GM18858 (cell line): ENCODE results near the gene UBE2E3.
"Not testable (repeated sequence)": the region's sequence is repeated elsewhere in the genome, so short reads cannot be mapped to it uniquely, and the experiment has no call there.

ENCODE experiments used
- ATAC-seq: cut with Tn5 transposase; IDR thresholded peaks from one replicate; pipeline ENCODE4 v1.9.1; 2021; ENCODE audit not compliant: unreplicated experiment

The UBE2E3 gene

DNA sequence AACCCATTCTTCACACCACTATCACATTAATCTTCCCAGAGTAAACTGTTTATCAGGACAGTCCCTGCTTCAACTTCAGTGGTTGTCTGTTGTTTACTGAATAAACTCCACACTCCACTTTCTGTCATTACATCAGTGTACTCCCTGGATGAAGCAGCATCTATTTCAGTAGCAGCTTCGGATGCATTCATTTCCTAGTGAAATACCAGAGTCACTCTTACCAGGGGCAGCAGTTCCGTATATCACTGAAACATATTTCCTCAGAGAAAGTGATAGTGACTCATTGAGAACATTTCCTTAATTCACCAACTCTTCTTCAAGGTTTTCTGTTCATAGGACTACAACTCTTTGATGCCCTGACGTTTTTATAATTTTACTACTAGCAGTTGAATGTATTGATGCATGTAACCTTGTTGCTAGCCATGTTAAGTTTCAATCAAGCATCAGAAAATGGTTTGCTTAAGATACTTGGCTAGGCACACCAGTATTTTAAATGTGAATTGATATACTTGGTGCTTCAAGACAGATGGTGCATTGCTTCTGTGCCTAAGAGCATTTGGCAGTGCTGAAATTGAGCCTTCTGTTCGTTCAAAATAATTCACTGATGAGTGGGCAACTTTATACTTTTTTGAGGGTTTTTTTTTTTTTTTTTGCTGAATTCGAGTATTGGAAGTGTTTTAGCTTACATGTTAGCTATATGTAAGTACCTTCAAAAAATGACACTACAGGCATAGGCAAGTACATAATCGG is 92.3 kb downstream of the UBE2E3 start:
- no peak for ATAC-seq

GRCh38 chr2:181073896-181074295 is 93.5 kb downstream of the UBE2E3 start:
- no peak for ATAC-seq

DNA sequence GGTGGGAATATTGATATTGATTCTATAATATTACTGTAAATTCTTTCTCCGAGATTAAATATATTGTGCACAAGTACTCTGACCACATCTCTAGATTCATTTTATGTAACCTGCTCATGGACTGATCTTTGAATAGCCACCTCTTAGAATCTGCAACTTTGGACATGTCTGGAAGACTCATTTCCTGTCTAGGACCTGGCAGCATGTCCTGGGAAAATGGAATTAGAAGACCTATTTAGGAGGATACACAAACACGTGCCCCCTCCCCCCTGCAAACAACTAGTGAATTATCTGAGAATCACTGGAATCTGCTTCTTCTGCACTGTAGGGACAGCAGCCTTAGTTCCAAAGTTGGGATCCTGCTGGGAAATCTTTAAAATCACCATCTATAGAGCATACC is 94.1 kb downstream of the UBE2E3 start:
- no peak for ATAC-seq

DNA sequence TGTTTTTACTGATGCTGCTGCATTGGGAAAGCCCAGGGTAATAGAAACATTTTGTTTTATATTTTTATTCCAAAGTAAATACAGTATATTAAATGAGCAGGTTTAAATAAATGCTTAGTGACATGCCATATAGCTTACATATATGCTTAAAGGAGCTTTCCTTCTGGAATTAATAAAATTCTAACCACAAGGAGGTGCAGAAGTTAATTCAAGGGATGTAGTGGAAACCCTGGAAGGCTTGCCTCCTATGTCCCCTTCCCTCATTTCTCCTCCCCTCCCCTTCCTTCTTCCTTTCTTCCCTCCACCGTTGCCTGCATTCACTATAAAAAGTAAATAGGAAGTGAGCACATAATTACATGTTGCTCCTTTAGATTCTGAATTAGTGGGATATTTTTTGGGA is 96.3 kb downstream of the UBE2E3 start:
- no peak for ATAC-seq

DNA sequence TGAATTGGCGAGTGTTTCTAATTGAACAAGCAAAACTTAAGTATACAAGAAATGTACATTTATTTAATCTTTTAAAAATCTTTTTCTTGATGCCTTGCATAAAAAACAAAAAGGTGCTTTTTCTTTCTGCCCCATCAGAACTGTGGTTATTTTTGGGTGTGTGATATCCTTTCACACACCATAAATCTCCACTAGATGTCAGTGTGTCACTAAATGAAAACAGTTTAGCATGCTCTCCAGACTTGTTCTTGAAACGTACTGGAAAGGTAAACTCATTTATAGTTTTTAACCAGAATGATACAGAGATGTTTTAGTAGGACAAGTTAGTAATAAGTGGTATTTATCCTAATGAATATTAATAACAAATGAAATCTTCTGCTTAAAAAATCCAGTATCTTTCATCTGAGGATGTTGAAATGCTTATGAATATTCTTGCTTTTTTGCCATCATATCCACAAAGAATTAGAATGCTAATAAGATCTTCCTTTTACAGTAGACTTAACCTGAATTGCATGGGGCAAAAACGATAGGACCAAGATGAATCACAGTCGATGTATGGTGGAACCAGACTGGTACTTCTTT is 96.8 kb downstream of the UBE2E3 start:
- ATAC-seq: peak; percentile 89

GRCh38 chr2:181083140-181083539 is 102.7 kb downstream of the UBE2E3 start:
- ATAC-seq: no peak

- ATAC-seq: no peak
These were observed 105.3 kb downstream of the UBE2E3 start for GRCh38 chr2:181085734-181086133.

DNA sequence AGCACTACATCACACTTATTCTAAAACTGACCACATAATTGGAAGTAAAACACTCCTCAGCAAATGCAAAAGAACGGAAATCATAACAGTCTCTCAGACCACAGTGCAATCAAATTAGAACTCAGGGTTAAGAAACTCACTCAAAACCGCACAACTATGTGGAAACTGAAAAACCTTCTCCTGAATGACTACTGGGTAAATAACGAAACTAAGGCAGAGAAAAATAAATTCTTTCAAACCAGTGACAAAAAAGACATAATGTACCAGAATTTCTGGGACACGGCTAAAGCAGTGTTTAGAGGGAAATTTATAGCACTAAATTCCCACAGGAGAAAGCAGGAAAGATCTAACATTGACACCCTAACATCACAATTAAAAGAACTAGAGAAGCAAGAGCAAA is 111.5 kb downstream of the UBE2E3 start:
- ATAC-seq: not testable (repeated sequence)

GRCh38 chr2:181095486-181095885 is 115.1 kb downstream of the UBE2E3 start:
- ATAC-seq: no peak

- ATAC-seq: no peak
These were observed 123.3 kb downstream of the UBE2E3 start for GRCh38 chr2:181103659-181104058.

GRCh38 chr2:181104512-181105115 is 124.2 kb downstream of the UBE2E3 start:
- ATAC-seq: no peak

GRCh38 chr2:181105562-181105961 is 125.2 kb downstream of the UBE2E3 start:
- ATAC-seq: no peak

DNA sequence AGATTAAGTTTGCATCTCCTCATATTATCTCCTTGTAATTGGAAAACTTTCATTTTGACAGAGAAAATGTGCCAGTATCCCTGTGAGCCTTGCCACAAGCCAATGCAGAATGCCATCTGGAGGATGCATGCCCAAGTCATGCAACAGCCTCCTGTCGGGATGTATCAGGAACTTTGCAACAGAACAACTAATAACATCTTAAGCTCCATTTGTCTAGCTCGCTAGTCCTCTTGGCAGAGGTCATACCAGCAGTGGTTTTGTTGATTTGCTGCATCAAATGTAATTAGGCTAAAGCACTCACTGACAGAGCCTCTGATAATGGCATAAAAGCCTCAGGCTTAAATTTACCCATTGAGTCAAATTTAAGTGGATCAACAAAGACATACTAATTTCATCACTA is 125.8 kb downstream of the UBE2E3 start:
- no peak for ATAC-seq

- ATAC-seq: peak; percentile 99
These were observed 126.6 kb downstream of the UBE2E3 start for GRCh38 chr2:181106789-181107627.

GRCh38 chr2:181107628-181107945 is 127.2 kb downstream of the UBE2E3 start:
- no peak for ATAC-seq

GRCh38 chr2:181111059-181111458 is 130.7 kb downstream of the UBE2E3 start:
- ATAC-seq: no peak

- ATAC-seq: no peak
These were observed 132.5 kb downstream of the UBE2E3 start for GRCh38 chr2:181112916-181113315.
